NCI-H2171 (cell line): ENCODE results near the gene TNFAIP3.
A peak's percentile ranks its signal among the peaks of the same experiment; 100 is the strongest.
"Not testable (repeated sequence)": the region's sequence is repeated elsewhere in the genome, so short reads cannot be mapped to it uniquely, and the experiment has no call there.

Source experiments
- DNase-seq: peaks from one replicate; lab custom pipeline; 2025; lab: John Stamatoyannopoulos, UW

The TNFAIP3 gene

DNA sequence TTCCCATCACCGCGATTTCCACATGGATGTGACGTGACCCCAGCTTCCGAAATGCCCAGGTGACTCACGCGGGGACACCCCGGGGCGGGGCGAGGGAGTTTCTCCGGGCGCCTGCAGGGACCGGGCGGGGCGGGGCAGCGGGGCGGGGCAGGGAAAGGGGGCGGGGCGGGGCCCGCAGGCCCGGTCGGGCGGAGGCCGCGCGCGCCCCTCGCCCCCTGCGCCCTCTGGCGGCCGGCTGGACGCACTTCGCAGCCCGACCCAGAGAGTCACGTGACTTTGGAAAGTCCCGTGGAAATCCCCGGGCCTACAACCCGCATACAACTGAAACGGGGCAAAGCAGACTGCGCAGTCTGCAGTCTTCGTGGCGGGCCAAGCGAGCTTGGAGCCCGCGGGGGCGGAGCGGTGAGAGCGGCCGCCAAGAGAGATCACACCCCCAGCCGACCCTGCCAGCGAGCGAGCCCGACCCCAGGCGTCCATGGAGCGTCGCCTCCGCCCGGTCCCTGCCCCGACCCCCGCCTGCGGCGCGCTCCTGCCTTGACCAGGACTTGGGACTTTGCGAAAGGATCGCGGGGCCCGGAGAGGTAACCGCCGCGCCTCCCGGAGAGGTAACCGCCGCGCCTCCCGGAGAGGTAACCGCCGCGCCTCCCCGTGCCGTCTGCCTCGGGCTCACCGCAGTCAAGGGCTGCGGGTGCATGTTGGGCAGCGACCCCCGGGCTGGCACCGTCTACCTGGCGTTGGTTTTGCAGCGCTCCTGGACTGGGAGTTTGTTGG, at the start of gene TNFAIP3:
TSS of gene TNFAIP3 (plus strand) at position 346 of the 771 bp plus-strand sequence. CDS start 3,969 bp downstream, outside the sequence.
- DNase-seq = peak; percentile 96

DNA sequence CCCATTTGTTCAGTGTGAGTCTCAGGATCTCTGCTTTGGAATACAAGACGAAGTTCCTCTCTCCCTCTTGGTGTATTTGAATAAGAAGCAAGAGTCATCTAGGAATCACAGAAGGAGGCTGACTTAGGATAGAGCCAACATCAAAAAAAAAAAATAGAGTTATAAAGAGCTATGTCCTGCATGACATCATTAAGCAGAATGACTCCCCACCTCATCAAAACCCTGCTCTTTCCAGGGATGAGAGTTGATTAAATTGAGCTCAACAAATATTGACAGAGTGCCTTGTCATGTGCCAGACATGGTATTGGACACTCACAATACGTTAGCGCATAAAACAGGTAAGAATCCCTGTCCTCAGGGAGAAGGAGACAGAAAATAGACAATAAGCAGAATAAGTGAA, 48.6 kb upstream of the TNFAIP3 start:
- no peak for DNase-seq

DNA sequence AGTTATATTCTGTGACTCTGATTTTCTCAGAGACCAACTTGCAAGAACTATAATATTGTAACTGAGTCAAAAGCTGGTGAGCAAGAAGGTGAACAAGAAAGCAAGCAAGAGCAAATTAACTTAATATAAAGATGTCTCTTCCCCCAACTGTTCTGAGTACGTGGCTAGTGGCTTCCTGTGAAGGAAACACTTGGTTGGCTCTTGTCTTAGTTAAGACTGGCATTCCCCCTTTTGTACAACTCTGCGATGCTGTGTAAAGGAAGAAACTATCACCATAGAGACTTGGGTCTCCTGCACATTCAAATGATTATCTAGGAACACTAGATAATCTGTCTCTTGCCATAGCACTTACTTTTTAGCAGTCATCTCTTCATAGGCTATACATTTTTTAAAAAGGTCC, 47.3 kb upstream of the TNFAIP3 start:
- DNase-seq = no peak

DNA sequence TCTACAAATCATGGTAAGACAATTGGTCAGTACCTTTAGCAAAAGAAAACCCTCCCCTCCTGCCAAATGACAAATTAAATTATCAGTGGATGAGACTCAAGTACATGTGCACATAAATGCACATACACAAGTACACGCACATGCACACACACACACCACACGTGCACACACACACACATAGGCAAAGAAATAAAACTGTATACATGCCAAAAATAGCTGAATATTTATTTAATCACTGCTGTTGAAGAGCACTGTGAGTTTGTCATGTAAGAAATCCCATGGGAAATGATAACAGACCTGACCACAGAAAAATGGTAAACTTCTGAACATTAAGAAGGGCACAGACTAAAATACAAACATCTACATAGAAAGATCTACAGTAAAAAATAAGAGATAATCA, 46.6 kb upstream of the TNFAIP3 start:
- no peak for DNase-seq

DNA sequence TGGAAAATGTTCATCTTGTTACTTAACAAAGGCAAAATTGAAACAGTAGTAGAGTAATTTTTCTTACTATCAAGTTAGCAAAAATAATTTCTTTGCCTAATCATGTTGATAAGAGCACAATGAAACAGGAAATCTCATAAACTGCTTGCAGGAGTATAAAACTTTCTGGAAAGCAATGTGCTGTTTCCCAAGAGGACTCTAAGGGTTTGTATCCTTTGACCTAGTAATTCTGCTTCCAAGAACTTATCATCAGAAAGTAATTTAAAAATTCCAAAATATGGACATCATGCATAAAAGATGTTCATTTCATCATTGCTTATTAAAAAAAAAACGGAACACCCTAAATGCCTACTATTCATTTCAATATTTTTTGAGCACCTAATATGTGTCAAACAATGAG, 46.1 kb upstream of the TNFAIP3 start:
- DNase-seq = no peak

DNA sequence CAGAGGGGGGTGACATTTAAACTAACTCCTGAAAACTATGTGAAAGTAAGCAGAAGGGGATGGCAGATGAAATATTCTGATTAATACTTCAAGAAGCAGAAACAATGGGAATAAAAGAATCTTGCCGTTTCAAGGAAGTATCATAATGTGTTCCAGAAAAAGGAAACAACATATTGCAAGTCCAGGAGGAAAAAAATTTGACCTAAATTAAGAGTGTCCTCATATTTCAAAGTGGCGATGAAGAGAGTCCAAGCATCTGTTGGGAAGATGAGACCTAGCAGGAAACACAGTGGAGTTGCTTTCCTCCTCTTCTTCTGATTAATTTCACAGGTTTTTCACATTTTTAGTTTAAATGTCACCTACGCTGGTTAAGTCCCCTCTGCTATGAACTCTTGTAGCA, 45.6 kb upstream of the TNFAIP3 start:
- no peak for DNase-seq

DNA sequence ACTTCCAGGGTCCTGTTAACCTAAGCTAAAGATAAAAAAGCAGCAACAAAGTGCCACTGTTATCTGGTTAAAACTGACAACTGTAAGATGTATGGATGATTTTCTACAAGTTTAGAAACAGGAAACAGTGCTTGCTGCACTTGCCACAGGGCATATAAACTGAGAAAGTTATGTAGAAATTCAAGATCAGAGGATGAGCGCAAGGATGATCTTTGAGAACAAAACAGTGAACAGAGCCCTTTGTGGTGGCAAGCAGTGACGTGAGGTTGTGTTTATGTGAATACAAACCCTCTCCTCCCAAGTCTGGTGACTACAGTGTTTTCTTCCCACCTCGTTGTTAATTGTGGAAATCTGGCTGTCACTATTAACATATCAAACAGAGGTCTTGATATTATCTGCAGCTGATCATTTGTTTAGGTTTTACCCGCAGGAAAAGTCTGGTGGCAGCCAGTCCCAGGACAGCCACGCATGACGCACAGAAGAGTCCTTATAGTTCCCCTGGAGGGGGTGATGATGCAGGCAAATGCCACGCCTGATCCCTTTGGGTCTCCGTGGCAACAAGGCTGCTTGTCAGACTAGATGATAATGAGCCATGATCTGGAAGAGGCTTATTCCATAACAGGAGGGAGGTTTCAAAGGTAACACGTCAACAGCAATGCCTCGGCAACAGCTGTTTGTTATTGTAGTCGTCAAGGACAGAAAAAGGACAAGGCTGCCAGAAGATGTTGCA, 43.1 kb upstream of the TNFAIP3 start:
- DNase-seq = peak; percentile 63

DNA sequence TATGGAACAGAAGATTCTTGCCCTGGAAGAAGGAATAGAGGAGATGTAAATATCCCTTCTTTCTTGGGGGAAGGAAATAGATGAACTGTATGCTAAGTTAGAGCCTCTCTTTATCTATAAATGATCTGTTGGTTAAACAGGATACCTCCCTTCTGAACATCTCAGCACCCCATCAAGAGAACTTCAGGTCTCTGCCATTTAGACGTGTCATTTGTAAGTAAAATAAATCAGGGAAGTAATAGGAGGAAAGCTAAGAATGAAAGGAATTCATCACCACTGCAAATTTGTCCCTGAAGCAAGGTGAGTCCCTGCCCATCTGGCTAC, 42.5 kb upstream of the TNFAIP3 start:
- DNase-seq = no peak

DNA sequence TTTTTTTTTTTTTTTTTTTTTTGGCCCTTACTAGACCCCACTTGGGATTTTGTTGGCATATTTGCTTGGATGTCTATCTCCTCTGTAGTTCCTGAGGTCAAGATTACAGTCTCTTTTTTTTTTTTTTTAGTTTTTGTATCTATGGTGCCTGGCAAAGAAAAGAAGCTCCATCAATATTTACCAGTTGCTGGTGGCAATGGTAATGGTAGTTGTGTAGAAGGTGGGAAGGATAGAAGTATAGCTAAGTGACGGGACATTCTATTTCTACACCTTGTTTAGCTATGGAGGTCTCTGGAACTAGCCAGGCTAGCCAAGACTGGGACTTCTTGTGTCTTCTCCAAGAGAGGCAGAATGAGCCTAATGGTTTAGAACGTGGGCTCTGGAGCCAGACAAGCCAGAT, 42.2 kb upstream of the TNFAIP3 start:
- no peak for DNase-seq

DNA sequence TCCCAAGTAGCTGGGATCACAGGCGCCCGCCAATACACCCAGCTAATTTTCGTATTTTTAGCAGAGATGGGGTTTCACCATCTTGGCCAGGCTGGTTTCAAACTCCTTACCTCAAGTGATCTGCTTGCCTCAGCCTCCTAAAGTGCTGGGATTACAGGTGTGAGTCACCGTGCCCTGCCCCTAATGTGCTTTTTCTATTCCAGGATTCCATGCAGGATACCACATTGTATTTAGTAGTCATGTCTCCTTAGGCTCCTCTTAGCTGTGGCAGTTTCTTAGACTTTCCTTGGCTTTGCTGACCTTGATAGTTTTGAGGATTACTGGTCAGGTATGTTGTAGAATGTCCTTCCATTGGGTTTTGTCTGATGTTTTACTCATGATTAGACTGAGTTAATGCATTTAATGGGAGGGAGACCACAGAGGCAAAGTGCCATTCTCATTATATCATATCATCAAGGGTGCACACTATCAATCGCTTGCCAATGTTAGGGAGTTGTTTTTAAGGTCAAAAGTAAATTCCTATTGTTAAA, 39.6 kb upstream of the TNFAIP3 start:
- no peak for DNase-seq

DNA sequence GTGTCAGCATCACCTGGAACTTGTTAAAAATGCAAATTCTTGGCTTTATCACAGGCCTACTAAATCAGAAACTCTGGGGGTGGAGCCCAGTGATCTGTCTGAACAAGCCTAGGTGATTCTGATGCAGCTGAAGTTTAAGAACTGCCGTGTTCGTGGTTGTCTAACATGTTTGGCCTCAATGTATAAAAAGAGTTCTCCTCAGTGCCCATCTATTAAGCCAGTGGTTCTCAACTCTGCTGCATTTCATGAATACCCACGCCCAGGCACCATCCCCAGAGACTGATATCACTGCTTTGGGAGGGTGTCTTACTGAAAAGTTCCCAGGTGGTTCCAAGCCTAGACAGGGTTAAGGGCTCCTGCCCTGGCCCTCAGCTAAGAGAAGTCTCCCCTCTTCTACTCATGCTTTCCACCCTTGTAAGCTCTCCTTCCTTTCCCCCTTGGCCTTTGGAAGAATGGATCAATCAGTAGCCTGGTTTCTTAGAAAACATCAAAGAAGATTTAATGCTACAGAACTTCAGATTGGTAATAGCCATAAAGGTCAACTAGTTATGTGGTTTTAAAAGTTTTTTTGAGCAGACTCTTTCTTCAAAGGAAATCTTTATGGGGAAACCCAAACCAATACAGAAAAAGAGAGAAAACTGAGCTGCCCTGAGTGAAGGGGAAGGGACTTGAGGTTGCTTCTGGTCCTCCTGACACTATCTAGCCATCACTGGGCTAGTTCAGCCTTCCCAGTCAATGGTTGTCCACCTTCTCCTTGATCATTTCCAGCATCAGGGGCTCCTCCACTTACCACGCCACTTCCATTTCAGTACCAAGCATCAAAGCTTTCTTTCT, 38.9 kb upstream of the TNFAIP3 start:
- DNase-seq = no peak

DNA sequence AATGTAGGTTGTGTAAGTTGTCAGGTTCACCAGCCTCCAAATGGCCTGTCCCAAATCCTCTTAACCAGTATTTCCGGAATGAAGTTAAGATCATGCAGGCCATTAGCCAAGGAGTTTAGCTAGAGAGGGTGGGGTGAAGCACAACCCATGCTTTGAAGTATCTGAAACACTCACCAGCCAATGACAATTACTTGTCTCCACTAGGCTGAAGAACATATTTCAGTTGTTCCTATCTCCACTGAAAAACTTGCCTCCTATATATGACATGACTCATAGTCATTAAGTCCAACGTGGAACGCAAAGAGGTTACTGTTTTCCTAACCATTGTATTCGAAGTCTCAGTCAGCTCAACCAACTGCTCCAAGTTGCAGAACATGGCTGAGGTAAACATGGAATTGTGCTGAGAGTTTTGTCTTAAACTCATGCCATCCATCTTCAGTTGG, 37.4 kb upstream of the TNFAIP3 start:
- DNase-seq = no peak

DNA sequence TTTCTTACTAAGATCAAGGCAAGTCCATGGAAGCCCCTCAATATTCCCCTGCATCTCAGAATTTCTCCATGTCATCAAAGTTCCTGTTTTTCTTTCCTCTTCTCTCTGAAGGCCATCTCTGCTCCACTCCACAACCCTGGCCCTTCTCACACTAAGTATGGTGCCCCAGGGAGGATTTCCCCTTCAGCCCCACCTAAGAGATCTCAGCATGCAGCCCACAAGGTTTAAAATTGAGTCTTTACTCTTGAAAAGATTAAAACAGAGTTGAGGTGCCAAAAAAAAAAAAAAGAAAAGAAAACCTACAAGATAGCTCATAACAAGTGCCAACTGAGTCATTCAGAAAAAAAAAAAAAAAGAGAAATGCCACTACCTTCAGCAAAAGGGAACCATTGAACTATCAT, 36.5 kb upstream of the TNFAIP3 start:
- no peak for DNase-seq

DNA sequence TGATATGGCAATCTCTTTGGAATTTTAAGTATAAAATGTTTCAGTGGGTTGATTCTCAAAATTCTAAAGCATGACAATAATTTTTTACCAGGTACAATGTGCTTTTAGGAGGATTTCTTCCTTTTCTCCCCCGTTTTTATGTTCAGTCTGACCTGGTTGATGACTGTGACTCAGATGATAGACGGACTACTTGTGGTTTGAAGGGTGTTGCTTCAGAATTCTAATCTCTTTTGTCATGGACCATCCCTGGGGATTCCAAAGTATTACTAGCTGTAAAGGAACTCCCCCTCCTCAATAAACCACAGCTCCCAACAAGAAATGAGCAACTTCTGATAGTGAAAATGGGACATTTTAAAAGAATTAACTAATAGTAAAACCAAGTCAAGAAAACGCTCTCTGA, 34.9 kb upstream of the TNFAIP3 start:
- DNase-seq = no peak

DNA sequence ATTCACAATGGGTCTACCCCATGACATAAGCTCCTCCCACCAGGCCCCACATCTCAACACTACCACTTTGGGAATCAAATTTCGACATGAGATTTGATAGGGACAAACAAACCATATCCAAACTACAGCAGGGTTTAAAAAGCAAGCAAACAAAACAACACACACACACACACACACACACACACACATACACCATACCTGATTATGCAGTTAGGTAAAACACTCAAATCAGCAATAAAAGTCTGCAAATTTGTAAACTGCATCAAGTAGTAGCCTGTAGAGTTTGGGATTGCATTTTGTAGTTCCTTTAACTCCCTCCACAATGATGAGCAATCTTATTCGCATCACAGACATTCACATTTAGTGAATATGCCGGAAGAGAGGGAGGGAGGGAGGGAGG, 32.6 kb upstream of the TNFAIP3 start:
- no peak for DNase-seq

DNA sequence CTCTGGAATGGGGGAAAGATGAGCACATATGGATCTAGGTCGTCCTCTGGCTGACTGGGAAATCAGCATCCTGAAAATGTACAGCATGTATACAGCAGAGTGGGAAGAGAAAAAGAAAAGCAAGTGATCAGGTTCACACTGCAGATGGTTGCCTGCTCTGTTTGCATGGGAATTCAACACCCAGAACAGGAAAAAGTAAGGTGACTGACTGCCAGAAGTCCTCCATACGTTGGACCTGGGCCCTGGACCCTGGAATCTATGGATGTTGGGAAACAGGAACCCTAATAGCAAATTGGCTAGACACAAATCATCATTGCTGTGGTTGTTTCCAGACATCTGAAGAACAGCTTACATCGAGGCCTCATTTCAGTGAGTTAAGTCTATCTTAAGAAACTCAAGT, 30.3 kb upstream of the TNFAIP3 start:
- DNase-seq = no peak

DNA sequence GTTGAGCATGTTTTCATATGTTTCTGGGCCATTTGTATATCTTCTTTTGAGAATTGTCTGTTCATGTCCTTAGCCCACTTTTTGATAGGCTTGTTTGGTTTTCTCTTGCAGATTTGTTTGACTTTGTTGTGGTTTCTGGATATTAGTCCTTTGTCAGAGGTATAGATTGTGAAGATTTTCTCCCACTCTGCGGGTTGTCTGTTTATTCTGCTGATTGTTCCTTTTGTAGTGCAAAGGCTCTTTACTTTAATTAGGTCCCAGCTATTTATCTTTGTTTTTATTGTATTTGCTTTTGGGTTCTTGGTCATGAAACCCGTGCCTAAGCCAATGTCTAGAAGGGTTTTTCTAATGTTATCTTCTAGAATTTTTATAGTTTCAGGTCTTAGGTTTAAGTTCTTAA, 29.0 kb upstream of the TNFAIP3 start:
- DNase-seq = not testable (repeated sequence)

DNA sequence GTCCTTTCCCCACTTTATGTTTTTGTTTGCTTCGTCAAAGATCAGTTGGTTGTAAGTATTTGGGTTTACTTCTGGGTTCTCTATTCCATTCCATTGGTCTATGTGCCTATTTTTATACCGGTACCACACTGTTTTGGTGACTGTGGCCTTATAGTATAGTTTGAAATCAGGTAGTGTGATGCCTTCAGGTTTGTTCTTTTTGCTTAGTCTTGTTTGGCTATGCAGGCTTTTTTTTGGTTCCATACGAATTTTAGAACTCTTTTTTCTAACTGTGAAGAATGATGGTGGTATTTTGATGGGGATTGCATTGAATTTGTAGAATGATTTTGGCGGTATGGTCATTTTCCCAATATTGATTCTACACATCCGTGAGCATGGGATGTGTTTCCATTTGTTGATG, 28.5 kb upstream of the TNFAIP3 start:
- DNase-seq = not testable (repeated sequence)

DNA sequence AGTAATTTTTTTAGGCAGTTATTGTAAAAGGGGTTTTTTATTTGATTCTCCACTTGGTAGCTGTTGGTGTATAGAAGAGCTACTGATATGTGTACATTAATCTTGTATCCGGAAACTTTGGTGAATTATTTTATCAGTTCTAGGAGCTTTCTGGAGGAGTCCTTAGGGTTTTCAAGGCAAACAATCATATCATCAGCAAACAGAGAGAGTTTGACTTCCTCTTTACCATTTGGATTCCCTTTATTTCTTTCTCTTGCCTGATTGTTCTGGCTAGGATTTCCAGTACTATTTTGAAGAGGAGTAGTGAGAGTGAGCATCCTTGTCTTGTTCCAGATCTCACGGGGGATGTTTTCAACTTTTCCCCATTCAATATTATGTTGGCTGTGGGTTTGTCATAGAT, 28.0 kb upstream of the TNFAIP3 start:
- no peak for DNase-seq

DNA sequence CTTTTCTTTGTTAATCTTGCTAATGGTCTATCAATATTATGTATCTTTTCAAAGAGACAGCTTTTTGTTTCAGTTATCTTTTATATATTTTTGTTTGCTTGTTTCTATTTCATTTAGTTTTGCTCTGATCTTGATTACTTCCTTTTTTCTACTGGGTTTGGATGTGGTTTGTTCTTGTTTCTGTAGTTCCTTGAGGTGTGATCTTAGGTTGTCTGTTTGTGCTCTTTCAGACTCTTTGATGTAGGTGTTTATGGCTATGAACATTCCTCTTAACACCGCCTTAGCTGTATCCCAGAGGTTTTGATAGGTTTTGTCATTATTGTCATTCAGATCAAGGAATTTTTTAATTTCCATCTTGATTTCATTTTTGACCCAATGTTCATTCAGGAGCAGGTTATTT, 26.8 kb upstream of the TNFAIP3 start:
- DNase-seq = no peak

DNA sequence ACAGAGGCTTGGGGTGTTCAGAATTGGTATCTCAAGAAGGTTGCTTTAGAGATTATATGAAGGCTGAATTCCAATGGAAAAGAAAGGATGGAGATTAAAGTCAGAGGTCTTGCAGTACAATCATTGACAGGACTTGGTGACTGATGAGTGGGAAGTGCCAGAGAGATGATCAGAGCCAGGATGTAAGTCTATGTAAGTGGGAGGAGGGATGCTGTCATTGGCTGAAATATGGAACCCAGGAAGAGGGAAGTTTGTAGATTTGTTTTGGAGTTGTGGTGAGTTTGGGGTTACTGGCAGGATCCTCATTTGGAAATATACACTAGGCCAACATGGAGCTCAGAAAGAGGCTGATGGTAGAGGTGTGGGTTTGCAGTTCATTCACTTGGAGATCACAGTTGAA, 23.8 kb upstream of the TNFAIP3 start:
- DNase-seq = no peak

DNA sequence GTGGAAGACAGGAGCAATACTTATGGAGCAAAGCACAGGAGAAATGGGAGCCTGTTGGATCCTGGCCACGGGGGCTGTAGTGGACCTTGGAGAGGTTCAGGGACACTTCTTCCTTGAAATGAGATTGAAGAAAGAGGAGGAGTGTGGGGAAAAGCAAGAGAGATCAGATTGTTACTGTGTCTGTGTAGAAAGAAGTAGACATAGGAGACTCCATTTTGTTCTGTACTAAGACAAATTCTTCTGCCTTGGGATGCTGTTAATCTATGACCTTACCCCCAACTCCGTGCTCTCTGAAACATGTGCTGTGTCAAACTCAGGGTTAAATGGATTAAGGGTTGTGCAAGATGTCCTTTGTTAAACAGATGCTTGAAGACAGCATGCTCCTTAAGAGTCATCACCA, 22.7 kb upstream of the TNFAIP3 start:
- not testable (repeated sequence) for DNase-seq

DNA sequence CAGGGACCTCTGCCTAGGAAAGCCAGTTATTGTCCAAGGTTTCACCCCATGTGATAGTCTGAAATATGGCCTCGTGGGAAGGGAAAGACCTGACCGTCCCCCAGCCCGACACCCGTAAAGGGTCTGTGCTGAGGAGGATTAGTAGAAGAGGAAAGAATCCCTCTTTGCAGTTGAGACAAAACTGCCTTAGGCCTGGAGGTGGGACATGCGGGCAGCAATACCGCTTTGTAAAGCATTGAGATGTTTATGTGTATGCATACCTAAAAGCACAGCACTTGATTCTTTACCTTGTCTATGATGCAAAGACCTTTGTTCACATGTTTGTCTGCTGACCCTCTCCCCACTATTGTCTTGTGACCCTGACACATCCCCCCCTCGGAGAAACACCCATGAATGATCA, 22.3 kb upstream of the TNFAIP3 start:
- DNase-seq = not testable (repeated sequence)
